OCI-LY7 (cell line): Measurements from ENCODE around the gene DNAJC7.

Experiments
- CTCF ChIP-seq: fragments of 200-600 bp; sonication (generic); conservative IDR thresholded peaks from 2 replicates; pipeline ENCODE4 v1.5.1; 2014; ENCODE audit warnings: mild to moderate bottlenecking, antibody characterized with exemption, low read length, moderate library complexity, mixed read lengths
- EZH2phosphoT487 ChIP-seq: fragments of 200-600 bp; sonication (generic); IDR thresholded peaks from 2 replicates; pipeline ENCODE4 v1.6.1; 2018; ENCODE audit warnings: low read depth, borderline replicate concordance, mild to moderate bottlenecking, mixed run types, antibody characterized with exemption, low read length, moderate library complexity, mixed read lengths

- no peak for TF ChIP-seq CTCF
- no peak for TF ChIP-seq EZH2phosphoT487
Observed at GRCh38 chr17:41942626-41943373, 74.4 kb downstream of the DNAJC7 start.
